Neural progenitor cell (in vitro differentiated cells): ENCODE data around the gene AMPH.

Experiments
- EZH2 ChIP-seq: fragments of 200-600 bp; sonication (generic); IDR thresholded peaks from 2 replicates; pipeline ENCODE4 v1.6.1; 2017; ENCODE audit warnings: antibody characterized with exemption, mild to moderate bottlenecking, moderate library complexity
- TF ChIP-seq, protein P1 (sequence below): fragments of 200-600 bp; sonication (generic); IDR thresholded peaks from 2 replicates; pipeline ENCODE4 v1.5.1; 2017; ENCODE audit warnings: antibody characterized with exemption, mild to moderate bottlenecking

DNA sequence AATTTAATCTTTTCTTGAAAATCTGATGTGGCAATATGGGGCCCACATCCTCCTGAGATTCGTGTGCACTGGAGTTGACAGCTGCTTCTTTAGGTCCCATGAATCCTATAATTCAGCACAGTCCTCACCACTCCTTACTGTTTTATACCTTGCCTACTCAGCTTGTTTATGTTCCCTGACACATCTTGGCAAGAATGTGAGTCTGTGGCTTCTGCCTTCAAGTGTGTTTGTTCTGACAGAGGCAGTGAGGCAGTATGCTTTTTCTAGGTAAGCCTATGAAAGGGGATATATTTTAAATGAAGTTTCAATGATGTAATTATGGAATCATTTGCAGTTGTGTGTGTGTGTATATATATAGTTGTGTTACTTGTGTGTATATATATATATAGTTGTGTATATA lies 106.4 kb downstream of the AMPH start:
- TF ChIP-seq, protein P1, sequence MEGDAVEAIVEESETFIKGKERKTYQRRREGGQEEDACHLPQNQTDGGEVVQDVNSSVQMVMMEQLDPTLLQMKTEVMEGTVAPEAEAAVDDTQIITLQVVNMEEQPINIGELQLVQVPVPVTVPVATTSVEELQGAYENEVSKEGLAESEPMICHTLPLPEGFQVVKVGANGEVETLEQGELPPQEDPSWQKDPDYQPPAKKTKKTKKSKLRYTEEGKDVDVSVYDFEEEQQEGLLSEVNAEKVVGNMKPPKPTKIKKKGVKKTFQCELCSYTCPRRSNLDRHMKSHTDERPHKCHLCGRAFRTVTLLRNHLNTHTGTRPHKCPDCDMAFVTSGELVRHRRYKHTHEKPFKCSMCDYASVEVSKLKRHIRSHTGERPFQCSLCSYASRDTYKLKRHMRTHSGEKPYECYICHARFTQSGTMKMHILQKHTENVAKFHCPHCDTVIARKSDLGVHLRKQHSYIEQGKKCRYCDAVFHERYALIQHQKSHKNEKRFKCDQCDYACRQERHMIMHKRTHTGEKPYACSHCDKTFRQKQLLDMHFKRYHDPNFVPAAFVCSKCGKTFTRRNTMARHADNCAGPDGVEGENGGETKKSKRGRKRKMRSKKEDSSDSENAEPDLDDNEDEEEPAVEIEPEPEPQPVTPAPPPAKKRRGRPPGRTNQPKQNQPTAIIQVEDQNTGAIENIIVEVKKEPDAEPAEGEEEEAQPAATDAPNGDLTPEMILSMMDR, result no peak
- TF ChIP-seq EZH2, result no peak
